HuH-7.5 (cell line): ENCODE measurements around the gene MRPL43.
A peak's percentile ranks its signal among the peaks of the same experiment; 100 is the strongest.

Experiments
- DNase-seq: peaks from one replicate; pipeline ENCODE4 v3.0.0; 2011; ENCODE audit warnings: low spot score

MRPL43 gene

DNA sequence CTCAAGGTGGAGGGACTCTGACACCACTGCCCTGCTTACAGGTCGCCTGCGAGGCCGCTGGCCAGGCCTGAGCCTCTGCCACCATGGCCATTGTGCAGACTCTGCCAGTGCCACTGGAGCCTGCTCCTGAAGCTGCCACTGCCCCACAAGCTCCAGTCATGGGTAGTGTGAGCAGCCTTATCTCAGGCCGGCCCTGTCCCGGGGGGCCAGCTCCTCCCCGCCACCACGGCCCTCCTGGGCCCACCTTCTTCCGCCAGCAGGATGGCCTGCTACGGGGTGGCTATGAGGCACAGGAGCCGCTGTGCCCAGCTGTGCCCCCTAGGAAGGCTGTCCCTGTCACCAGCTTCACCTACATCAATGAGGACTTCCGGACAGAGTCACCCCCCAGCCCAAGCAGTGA, 15.2 kb upstream of the MRPL43 start:
- no peak for DNase-seq

DNA sequence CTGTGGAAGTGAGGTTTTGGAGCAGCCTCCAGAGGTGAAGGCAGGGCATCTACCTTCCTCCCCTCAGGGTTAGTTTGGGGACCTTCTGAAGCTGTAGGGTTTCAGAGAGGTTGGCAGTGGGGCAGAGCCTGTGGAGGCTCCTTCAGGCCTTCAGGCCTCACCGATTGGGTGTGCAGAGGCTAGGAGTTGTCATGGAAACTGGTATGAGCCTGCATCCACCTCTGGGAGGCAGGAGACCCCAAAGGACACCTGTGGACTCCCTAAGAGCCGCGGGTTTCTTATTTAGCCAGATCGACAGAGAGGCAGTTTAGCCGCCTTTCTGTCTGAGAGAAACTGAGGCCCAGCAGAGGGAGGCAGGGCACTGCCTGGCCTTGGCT, 14.3 kb upstream of the MRPL43 start:
- DNase-seq, result no peak

DNA sequence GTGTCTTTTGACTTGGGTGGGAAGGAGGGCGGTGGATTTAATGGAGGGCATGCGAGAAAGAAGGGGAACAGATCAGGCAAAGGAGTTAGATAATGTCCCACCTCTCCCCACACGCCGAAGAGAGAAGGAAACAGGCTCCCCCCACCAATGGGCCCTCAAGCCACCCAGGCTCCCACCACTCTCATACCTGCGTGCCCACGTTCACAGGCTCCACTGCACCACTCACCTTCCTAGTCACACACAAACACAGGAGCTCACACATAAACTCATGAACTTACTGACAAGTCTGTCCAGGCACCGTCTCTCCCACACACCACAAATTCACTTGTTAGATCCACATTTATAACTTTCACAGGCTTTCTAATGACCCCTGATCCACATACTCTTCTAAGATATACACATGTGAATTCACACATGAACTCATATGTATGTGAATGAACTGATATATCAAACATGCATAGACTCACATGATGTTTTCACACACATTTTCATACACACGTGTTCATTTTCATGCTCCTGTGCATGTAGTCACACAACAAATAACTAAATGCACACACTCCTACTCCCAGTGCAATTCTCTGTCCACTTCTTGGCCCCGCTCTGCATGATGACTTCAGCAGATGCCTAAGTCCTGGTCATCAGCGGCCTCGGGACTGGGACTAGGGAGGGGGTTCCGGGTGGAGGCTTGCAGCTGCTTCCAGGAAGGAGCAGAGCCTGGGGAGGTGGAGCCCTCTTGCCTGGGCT, 13.8 kb upstream of the MRPL43 start:
- DNase-seq, result no peak

DNA sequence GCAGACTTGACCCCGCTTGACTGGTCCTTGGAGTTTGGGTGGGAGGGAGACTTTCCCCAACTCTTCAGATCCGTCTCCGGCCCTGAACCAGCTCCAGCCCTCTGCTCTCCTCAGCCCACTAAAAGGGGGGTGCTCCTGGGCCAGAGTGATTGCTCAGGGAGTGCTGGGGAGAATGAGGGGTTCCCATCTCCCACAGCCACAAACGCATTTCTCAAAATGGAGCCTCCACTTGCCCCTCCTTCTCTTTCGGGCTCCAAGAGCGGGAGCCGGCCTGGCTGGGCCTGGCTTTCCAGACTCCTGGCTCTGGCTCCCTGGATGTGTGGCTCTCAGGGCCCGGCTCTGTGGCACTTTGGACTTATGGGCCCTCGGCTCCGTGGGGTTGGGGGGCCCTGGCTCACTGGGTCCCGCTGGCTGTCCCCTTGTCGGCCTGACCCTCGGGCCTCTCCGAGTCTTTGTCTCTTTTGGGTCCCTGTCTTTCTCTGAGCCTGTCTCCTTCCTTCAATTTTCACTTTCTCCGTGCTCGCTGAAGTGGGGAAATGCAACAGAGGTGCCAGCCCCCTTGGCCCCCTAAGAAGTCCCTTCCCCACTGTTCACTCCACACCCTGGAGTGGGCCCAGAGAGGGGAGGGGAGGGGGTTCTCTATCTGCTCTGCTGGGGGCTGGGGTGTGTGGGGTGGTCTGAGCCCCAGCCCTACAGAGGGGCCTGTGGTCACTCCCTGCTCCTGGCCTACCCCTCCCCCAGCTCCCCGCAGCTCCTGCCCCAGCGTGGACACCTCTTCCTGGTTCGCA, 13.0 kb upstream of the MRPL43 start:
- peak; percentile 70 for DNase-seq

DNA sequence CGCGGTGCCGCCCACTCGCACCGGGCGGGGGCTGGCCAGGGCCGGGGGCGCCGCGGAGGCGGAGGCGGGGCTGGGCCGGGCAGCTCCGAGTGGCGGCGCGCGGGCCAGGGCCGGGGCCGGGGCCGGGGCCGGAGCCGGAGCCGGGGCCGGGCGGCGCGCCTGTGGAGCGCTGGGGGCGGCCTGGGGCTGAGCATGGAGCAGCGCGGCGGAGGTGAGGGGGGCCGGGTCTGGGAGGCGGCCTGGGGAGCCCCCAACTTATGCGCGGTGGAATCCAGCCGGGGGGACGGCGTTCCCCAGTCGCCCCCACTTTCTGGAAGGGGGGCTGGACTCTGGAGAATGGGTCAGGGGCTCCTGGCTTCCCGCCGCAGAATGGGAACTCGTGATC, 12.4 kb upstream of the MRPL43 start, which contains the start of gene LZTS2:
LZTS2 (plus strand) TSS at position 67 of the 385 bp plus-strand sequence. CDS start 2,731 bp downstream, outside the sequence.
- peak; percentile 76 for DNase-seq

DNA sequence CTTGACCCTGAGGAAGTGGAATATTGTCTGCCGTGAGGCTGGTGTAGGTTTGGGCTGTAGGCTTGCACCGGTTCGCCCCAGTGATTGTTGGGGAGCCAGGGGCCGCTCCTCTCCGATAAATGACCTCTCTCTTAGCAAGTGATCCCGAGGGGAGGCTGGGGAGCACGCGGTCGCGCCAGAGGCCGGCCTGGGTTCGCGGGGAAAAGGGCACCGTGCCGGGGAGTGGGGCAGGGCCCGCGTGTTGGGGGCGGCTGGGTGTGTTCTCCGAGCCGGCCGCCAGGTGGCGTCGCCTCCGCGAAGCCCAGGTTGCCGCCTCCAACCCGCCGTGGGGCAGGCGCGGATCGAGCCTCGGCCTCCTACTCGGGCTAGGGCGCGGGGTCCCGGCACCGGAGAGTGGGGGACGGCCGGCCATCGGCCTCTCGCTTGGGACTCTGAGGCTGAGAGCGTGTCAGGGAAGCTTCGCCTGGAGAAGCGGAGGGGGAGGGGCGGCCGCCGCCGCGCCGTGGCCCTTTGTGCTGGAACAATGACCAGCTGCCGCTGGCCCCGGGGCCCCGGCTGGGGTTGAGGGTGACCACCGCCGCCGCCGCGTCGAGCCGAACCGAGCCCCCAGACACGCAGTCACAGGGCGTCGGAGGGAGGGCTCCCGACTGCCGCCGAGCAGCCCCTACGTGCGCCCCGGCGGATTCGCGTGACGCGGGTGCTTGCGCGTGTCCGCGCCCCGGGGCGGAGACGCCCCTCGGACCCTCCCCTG, 11.9 kb upstream of the MRPL43 start:
- DNase-seq, result peak; percentile 95

DNA sequence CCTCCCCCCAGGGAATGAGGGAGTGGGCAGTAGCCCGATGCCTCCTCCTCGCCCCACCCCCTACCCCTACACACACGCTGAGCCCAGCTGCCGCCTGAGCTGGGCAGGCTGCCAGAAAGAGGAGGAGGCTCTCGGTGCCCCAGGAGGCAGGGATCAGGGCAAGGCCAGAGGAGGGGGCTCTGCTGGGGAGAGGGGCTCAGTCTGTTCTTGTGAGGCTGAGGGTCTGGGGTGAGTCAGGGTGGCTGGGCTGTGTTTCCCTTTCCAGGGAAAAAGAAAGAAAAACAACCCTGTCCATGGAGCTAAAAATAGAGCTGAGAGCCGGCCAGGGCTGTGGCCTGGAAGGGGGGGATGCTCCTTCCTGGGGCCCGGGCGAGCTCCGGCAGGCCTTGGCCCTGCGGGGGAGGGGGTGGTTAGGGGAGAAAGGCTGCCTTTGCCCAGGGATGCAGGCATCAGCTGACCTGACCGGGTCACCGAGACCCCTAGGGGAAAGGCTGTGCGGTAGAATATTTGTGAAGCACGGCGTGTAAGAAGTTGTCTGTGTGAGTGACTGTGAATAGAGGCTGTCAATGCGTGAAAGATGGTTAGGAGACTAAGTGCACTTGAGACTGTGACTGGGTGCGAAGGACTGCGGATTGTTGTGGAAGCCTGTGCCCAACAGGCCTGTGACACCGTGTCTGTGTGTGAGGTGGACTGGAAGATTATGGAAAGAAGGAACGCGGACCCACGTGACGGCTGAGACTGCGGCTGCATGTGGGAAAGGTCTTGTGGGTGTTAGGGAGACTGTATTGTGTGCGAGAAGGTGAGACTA, 11.1 kb upstream of the MRPL43 start:
- DNase-seq, result peak; percentile 97

DNA sequence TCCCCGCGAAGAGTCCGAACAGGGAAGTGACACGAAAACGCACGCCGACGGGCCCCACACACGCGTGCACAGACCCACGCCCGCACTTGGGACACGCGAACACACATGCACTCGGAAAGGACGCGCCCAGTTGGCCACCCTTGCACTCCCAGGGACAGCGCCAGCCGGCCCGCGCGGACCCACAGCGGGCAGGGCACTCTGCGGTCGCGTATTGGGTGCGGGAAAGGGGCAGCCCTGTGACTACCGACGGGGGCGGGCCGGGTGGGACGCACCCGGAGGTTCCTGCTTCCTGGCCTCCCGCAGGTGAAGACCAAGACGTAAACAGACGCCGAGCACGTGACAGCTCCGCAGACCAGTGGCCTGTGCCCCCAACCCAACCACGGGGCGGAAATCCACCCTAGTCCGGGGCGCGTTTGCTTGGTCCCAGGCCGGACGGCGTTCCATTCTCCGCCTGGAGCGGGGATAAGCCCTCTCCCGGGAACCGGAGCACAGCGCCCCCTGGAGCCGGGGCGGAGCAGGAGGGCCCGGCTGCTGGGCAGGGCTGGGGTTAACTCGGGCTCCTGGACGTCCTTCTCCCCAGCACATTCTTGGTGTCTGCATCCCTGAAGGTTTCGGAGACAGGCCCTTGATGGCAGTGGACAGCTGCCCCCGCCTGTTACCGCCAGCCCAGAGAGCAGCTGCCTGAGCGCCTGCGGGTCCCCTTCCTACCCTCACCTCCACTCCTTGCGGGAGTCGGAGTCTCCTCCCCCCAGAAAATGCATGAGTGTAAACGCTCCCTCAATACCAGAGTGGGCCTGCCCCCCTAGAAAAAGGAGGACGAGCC, 10.3 kb upstream of the MRPL43 start:
- DNase-seq, result peak; percentile 92

DNA sequence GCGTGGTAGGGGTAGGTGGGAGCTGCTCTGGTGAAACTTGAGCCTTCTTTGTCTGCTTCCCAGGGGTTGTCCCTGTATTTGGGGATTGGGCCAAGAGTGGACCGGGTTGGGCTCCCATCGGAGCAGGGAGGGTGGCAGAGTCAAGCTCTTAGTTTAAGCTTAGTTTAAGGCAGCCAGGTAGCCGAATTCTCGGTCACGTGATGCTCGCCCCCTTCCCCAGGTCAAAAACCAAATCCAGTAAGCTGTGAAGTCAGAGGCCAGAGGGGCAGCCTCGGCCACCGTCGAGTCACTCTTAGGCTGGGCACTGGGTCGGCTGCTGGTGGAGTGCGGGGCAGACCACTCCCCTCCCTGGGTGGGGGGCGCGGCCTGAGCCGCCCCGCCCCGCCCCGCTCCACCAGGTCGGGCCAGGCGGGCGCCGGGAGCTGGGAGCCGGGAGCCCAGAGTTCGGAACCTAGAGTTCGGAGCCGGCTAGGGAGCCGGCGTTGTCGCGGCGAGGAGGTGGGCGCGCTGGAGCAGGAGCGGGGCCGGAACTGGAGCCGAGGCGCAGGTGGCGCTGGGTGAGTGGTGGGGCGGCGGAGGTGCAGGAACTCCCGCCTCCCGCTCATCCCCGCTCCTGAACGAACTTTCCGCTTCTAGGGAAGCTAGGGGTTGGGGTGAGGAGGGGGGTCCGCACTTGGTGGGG, 9.5 kb upstream of the MRPL43 start:
- DNase-seq, result peak; percentile 73

DNA sequence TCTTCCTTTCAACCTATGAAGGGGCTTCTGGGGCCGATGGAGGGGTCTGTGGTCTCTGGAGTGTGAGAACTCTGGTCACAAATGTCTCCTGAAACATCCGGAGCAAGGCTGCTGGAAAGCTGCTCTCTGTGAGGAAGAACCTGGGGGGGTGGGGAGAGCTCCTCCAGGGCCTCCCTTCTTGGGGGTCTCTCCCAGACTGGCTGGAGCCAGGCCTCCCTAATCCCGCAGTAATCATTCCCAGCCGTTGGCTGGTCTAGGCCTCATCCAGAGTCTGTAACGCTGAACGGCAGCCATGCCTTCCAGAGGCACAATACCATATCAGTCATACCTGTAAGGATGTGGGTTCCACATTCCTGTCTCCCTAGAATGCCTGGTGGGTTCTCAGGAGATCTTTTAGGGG, 7.9 kb upstream of the MRPL43 start:
- DNase-seq, result no peak

DNA sequence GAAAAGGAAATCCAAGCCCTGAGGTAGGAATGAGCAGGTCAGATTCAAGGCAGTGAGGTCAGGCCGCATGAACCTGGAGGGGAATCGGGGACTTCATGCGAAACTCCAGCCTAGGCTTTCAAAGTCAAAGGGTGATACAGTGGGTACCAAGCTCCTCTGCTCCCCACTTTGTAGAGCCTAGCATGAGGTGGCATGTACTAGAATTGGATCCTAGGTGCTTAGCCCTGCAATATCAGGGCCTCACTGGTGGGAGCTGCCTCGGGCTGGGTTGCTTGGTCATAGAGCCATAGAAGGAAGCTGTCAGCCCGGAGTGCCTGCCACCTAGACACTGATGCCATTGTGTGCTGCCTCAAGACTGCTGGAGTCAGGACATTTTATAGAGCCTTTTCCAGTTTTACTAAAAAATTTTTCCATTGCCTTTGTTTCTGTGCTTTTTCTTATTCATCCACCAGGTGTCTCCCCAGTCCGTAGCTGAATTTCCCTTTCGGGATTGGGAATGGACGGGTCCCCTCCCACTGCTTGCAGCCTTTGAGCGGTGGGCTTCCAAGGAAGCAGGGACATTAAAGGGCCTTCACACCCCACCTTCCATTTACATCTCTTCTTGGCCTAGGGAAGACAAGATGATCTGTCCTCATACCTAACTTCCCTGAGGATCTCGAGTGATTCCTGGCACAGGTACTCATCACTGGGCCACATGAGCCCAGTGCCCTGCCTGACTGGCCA, 6.8 kb upstream of the MRPL43 start:
- DNase-seq, result no peak

DNA sequence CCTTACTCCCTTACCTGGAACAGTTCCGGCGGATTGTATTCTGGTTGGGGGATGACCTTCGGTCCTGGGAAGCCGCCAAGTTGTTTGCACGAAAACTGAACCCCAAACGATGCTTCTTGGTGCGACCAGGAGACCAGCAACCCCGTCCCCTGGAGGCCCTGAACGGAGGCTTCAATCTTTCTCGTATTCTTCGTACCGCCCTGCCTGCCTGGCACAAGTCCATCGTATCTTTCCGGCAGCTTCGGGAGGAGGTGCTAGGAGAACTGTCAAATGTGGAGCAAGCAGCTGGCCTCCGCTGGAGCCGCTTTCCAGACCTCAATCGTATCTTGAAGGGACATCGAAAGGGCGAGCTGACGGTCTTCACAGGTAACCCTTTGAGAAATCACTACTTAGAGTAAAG, 1.8 kb upstream of the MRPL43 start:
- DNase-seq, result no peak

DNA sequence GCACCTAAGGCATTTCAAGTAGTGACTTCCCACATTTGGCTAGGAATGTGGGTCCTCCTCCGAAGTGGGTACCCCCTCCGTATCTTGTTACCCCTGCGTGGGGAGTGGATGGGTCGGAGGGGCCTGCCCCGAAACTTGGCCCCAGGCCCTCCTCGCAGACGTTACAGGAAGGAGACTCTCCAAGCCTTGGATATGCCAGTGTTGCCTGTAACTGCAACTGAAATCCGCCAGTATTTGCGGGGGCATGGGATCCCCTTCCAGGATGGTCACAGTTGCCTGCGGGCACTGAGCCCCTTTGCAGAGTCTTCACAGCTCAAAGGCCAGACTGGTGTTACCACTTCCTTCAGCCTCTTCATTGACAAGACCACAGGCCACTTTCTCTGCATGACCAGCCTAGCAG, 869 bp upstream of the MRPL43 start:
- no peak for DNase-seq

DNA sequence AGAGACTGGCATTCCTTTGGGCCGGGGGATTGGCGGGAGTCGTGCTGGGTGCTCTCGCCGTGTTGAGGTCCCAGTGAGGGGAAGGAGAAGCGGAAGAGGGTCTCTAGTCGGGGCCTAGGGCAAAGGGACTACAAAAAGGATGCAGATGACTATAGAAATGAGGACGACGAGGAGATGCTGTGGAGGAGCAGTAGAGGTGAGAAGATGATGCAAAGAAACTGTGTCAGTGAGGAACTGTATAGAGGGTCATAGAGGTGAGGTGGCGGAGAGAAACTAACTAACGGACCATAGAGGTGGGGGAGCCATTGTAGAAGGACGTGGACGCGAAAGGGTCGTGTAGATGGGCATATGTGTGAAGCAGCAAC, 370 bp upstream of the MRPL43 start:
- no peak for DNase-seq

DNA sequence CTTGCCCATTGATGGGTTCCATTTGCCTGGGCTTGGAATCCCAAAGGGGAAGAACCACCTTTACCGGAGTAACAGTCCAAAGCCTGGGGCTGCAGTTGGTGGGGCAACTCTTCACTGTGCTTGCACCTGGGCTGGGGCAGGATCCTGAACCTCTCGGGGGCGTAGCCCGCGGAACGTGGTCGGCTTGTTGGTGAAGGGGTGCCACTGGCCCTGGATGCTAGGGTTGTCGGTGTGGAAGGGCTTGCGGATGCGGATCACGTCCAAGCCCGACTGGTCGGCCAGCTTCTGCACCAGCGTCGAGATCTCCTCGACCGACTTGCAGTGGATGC, 710 bp downstream of the MRPL43 start:
- DNase-seq, result no peak

DNA sequence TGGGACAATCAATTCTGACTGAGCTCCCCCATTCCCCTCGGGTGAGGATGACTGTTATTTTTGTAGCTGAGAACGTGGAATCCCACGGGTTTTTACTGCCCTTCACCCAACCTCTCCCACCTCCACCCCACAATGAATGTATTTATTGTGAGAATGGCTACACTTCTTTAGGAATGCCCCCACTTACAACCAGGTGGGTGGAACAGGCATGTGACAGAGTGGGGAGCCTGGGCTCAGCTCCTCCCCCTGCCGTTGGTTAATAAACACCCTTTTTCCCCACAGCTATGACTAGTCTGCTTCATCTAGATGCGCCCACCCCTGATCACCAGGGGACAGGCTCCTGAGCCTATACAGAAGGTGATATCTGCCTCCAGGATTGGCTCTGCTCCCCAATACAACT, 2.0 kb downstream of the MRPL43 start:
- no peak for DNase-seq

DNA sequence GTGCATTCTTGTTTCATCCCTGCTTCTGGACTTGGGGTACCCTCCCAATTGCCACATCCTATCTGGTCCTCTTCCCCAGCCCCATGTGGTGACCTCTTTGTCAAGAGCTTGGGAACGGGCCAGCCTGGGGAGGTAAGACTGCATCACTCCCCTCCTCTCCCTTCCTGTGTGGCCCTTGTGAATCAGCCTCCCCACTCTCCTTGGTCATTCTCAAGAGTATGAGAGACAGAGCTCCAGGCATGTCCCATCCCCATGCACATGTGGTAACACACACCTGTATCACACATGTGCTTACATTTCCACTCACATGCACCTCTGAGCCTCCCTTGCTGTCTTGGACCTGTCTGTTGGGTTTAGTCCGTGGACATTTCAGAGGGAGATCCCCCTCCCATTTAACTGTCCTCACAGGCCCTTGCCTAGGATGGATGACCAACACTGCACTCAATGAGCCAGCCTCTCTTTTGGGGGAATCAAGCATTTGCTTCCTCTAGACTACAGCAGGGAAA, 2.6 kb downstream of the MRPL43 start:
- DNase-seq, result no peak

DNA sequence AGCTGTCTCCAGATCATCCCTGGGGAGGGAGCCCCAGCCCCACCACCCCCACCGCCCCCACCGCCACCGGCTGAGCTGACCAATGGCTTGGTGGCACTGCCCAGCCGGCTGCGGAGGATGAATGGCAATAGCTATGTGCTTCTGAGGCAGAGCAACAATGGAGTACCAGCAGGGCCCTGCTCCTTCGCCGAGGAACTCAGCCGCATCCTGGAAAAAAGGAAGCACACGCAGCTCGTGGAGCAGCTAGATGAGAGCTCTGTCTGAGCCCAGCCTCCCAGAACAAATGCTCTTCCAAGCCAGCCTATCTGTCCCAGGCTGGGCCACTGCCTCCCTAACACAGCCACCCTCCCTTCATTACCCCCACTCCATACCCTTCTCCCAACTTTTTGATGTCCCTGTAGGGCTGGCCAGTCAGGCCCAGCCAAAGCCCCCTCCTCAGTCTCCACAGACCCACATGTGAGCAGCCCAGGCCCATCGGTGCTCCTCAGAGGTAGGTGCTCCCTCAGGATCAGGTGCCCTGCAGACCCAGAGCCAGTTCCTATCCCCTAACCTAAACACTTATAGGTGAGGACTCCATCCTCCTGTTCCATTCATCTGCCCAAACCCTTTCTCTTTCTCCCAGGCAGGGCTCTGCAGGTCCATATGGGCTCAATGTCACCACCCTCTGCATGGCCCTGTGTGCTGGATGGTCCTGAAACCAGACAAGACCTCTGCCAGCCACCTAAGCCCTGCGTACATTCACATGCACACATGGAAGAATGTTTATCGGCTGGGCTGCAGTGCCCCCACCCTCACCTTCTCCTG, 3.2 kb downstream of the MRPL43 start:
- DNase-seq, result no peak
